Measurements from ENCODE around the gene OR2T4.

The OR2T4 gene

GRCh38 chr1:248380854-248381253 lies 19.4 kb downstream of the OR2T4 start:
- no peak overlapping the region for H3K4me3 ChIP-seq (replicated peaks; ENCODE audit: low read depth, low read length)
- no peak for TF ChIP-seq CTCF (IDR thresholded peaks at IDR 0.05; ENCODE audit: insufficient read depth, low read length, poor library complexity, severe bottlenecking)
- DNase-seq (ENCODE audit: extremely low read depth, insufficient read length), result no peak
- no peaks in the 10 kb centered on the region for H3K27me3 ChIP-seq (replicated peaks; ENCODE audit: control insufficient read depth, insufficient read depth, low read length)
- no peaks in the 10 kb centered on the region for H3K36me3 ChIP-seq (ENCODE audit: control insufficient read depth, insufficient read depth, low read length)

- H3K36me3 ChIP-seq (ENCODE audit: control insufficient read depth, insufficient read depth, low read length), result no peaks in the 10 kb centered on the region
- no peaks in the 10 kb centered on the region for H3K27me3 ChIP-seq (replicated peaks; ENCODE audit: control insufficient read depth, insufficient read depth, low read length)
- TF ChIP-seq CTCF (IDR thresholded peaks at IDR 0.05; ENCODE audit: insufficient read depth, low read length, poor library complexity, severe bottlenecking), result no peak
These were observed 27.0 kb downstream of the OR2T4 start for GRCh38 chr1:248388426-248388825.

GRCh38 chr1:248393050-248393449 lies 31.6 kb downstream of the OR2T4 start:
- DNase-seq (ENCODE audit: extremely low read depth, insufficient read length), result no peak

More at GRCh38 chr1:248388426-248388825, 27.0 kb downstream of the OR2T4 start:
- H3K4me3 ChIP-seq (replicated peaks; ENCODE audit: low read depth, low read length), result no peak overlapping the region
- no peak for DNase-seq (ENCODE audit: extremely low read depth, insufficient read length)

GRCh38 chr1:248402748-248403147 lies 41.3 kb downstream of the OR2T4 start, which contains the start of gene OR2T1:
Gene OR2T1 (plus strand): TSS chr1:248403048. CDS start chr1:248406148, 3,100 bp downstream.
- no peak for TF ChIP-seq CTCF (IDR thresholded peaks at IDR 0.05; ENCODE audit: insufficient read depth, low read length, poor library complexity, severe bottlenecking)
- no peaks in the 10 kb centered on the region for H3K27me3 ChIP-seq (replicated peaks; ENCODE audit: control insufficient read depth, insufficient read depth, low read length)
- no peaks in the 10 kb centered on the region for H3K36me3 ChIP-seq (ENCODE audit: control insufficient read depth, insufficient read depth, low read length)
- H3K4me3 ChIP-seq (replicated peaks; ENCODE audit: low read depth, low read length), result no peak within 1 kb of the TSS
- no peak for DNase-seq (ENCODE audit: extremely low read depth, insufficient read length)

More at GRCh38 chr1:248393050-248393449, 31.6 kb downstream of the OR2T4 start:
- Histone ChIP-seq H3K36me3 (ENCODE audit: control insufficient read depth, insufficient read depth, low read length) (no peaks in the 10 kb centered on the region), H3K4me3 (replicated peaks; ENCODE audit: low read depth, low read length) (no peak overlapping the region), H3K27me3 (replicated peaks; ENCODE audit: control insufficient read depth, insufficient read depth, low read length) (no peaks in the 10 kb centered on the region)
- no peak for TF ChIP-seq CTCF (IDR thresholded peaks at IDR 0.05; ENCODE audit: insufficient read depth, low read length, poor library complexity, severe bottlenecking)

- H3K36me3 ChIP-seq (ENCODE audit: control insufficient read depth, insufficient read depth, low read length), result no peaks in the 10 kb centered on the region
- DNase-seq (ENCODE audit: extremely low read depth, insufficient read length), result peak; percentile 57
- no peak overlapping the region for H3K4me3 ChIP-seq (replicated peaks; ENCODE audit: low read depth, low read length)
- no peaks in the 10 kb centered on the region for H3K27me3 ChIP-seq (replicated peaks; ENCODE audit: control insufficient read depth, insufficient read depth, low read length)
- peak; percentile 31 for TF ChIP-seq CTCF (IDR thresholded peaks at IDR 0.05; ENCODE audit: insufficient read depth, low read length, poor library complexity, severe bottlenecking)
These were observed 42.6 kb downstream of the OR2T4 start for GRCh38 chr1:248404024-248404423.
